Measurements from ENCODE around the gene PPP3R1. TPM values are rescaled to one million over a fixed set of nuclear protein-coding genes. Genes with fewer than 3 reads are reported as not detected.
A peak's percentile ranks its signal among the peaks of the same experiment; 100 is the strongest.

PPP3R1 gene
- total and polyA plus RNA-seq, 9 of the 15 experiments (the other 6 are each of a cell fraction or from before 2014, with no cell fraction given) = 3.7 to 70.0 (median 24.8) TPM

DNA sequence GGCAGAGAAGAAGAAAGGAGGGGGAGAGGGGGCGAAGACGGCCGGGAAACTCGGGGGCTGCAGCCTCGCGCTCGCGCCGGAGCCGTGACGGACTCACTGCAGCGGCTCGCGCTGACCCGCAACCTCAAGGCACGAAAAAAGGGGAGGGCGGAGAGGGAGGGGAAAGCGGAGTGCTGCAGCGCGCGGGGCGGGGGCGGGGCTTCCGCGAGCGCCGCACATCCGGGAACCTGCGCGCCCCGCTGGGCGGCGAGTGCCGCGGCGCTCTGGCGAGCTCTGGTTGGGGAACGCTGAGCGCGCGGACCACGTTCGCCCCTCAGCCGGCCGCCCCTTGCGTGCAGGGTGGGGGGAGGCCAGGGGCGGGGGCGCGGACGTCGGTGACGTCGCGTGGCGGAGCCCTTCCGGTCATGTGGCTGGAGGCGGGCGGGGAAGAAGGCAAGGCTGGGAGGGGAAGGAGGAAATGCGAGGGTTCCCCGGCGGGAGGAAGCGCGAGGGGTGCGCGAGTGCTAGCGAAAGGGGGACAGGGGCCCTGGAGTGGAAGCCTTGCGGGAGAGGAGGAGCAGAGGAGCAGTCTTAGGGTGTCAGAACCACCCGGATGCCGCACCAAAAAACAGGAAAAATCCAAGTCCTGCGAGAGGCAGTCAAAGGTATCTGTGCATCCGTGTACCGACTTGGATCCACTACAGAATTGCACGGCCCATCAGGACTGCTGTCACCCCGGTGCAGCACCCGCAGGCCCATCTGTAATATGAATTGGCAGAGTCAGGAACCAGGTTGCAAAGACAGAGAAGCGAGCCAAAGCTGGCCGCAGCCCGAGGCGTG is at the start of gene PPP3R1 (continued):
- no peak for TF ChIP-seq TAL1 (IDR thresholded peaks at IDR 0.05)
- peak; percentile 32; the same call in 1 of the 2 replicates for TF ChIP-seq HLTF (IDR thresholded peaks at IDR 0.05)
- no peak for TF ChIP-seq XRCC5 (IDR thresholded peaks at IDR 0.05; ENCODE audit: low read depth, low read length)
- TF ChIP-seq NCOA4 (IDR thresholded peaks at IDR 0.05; ENCODE audit: partially characterized antibody) = no peak
- no peak for TF ChIP-seq CTCF (IDR thresholded peaks at IDR 0.05 in 2 of 3, conservative IDR thresholded peaks at IDR 0.05 in 1 of 3; ENCODE audit: insufficient read depth in 2 of 3, low read depth in 1 of 3, low read length in 3 of 3)
- TF ChIP-seq RBM39 (optimal IDR thresholded peaks at IDR 0.05; ENCODE audit: low read depth, low read length) = peak; percentile 81
- peak; percentile 80 for TF ChIP-seq CHCHD3 (CRISPR knock-in tag; IDR thresholded peaks at IDR 0.05)
- no peak for TF ChIP-seq CREB3L1 (IDR thresholded peaks at IDR 0.05; ENCODE audit: borderline replicate concordance, low read depth)
- TF ChIP-seq, protein P1, sequence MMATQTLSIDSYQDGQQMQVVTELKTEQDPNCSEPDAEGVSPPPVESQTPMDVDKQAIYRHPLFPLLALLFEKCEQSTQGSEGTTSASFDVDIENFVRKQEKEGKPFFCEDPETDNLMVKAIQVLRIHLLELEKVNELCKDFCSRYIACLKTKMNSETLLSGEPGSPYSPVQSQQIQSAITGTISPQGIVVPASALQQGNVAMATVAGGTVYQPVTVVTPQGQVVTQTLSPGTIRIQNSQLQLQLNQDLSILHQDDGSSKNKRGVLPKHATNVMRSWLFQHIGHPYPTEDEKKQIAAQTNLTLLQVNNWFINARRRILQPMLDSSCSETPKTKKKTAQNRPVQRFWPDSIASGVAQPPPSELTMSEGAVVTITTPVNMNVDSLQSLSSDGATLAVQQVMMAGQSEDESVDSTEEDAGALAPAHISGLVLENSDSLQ (IDR thresholded peaks at IDR 0.05) = 0 out of 2 replicates have a peak, but pooled peaks have one; percentile 10
- no peak for TF ChIP-seq HOXB6 (CRISPR knock-in tag; IDR thresholded peaks at IDR 0.05; ENCODE audit: borderline replicate concordance)
- peak; percentile 73; the same call in 1 of the 2 replicates for TF ChIP-seq THAP7 (CRISPR knock-in tag; IDR thresholded peaks at IDR 0.05)
- no peak for TF ChIP-seq MED1 (CRISPR knock-in tag; IDR thresholded peaks at IDR 0.05; ENCODE audit: borderline replicate concordance)
- peak; percentile 63; the same call in 1 of the 2 replicates for TF ChIP-seq ERF (CRISPR knock-in tag; IDR thresholded peaks at IDR 0.05)
- 0 out of 2 replicates have a peak, but pooled peaks have one; percentile 3 for TF ChIP-seq DEAF1 (CRISPR knock-in tag; IDR thresholded peaks at IDR 0.05)
- TF ChIP-seq, protein P2, sequence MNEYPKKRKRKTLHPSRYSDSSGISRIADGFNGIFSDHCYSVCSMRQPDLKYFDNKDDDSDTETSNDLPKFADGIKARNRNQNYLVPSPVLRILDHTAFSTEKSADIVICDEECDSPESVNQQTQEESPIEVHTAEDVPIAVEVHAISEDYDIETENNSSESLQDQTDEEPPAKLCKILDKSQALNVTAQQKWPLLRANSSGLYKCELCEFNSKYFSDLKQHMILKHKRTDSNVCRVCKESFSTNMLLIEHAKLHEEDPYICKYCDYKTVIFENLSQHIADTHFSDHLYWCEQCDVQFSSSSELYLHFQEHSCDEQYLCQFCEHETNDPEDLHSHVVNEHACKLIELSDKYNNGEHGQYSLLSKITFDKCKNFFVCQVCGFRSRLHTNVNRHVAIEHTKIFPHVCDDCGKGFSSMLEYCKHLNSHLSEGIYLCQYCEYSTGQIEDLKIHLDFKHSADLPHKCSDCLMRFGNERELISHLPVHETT (CRISPR knock-in tag; conservative IDR thresholded peaks at IDR 0.05 in 1 of 2, IDR thresholded peaks at IDR 0.05 in 1 of 2) = peak in 1 of 2 experiments; percentile 82; a peak in 2 of 4 replicates
- TF ChIP-seq PURB (CRISPR knock-in tag; IDR thresholded peaks at IDR 0.05; ENCODE audit: low read depth) = no peak
- TF ChIP-seq SAFB2 (IDR thresholded peaks at IDR 0.05; ENCODE audit: borderline replicate concordance, low read depth, low read length, severe bottlenecking) = no peak
- TF ChIP-seq ZNF695 (CRISPR knock-in tag; IDR thresholded peaks at IDR 0.05) = no peak
- 0 out of 4 replicates have a peak, but pooled peaks of 1 of the 2 experiments have one; percentile 8 for TF ChIP-seq TRIM24 (IDR thresholded peaks at IDR 0.05)

Data from K562 (cell line).